ENCODE measurements around the gene CKMT2. TPM values are rescaled to one million over a fixed set of nuclear protein-coding genes. Genes with fewer than 3 reads are reported as not detected.
"Not testable (repeated sequence)": the region's sequence is repeated elsewhere in the genome, so short reads cannot be mapped to it uniquely, and the experiment has no call there.

Gene CKMT2
- total RNA-seq, 2 experiments from 2014 or later, result not detected

DNA sequence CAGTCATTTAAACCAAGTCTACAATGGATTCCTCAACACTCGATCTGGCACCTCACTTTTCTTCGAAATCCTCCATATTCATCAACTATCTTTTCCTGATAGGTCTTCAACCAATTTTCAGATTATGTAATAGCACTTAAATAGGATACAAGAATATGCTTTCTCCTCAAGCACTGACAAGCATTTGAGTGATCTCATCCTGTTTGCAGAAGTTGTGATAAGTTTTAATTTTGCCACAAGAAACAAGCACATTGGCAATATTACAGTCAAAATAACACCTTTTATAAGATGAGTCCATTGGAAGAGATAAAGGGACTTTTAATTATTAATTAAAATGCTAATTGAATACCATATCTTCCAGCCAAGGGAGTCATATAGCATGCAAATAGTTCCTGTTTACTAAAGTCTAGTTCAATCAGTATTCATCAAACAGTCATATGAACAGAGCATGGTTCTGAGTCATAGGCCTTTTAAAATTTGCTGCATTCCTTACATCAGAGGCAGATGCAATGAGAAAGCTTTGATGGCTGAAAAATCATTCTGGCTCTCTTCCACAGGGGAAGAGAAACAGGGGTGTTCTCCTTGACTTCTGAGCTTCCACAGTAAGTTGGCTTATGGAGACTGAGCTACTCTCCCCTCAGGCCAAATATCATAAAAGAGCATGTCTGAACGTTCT is 35.5 kb downstream of the CKMT2 start:
- POLR2A ChIA-PET, result no interaction called here
- Mint-ChIP-seq H3K27me3 (no peaks in the 10 kb centered on the region), H3K9me3 (peaks cover 21% of the 10 kb centered on the region), H3K4me1 (peaks cover 9% of the 10 kb centered on the region), H3K36me3 (ENCODE audit: low read depth) (peaks cover 9% of the 10 kb centered on the region), H3K4me3 (no peak overlapping the region), H3K27ac (no peak overlapping the region)
- no peak for DNase-seq
- CTCF ChIA-PET, result interaction anchor here (0.6 to 0.7 kb wide), 3 partner anchors 9 to 318 kb away, joined by 3 read pairs; no protein-coding TSS in a partner anchor

DNA sequence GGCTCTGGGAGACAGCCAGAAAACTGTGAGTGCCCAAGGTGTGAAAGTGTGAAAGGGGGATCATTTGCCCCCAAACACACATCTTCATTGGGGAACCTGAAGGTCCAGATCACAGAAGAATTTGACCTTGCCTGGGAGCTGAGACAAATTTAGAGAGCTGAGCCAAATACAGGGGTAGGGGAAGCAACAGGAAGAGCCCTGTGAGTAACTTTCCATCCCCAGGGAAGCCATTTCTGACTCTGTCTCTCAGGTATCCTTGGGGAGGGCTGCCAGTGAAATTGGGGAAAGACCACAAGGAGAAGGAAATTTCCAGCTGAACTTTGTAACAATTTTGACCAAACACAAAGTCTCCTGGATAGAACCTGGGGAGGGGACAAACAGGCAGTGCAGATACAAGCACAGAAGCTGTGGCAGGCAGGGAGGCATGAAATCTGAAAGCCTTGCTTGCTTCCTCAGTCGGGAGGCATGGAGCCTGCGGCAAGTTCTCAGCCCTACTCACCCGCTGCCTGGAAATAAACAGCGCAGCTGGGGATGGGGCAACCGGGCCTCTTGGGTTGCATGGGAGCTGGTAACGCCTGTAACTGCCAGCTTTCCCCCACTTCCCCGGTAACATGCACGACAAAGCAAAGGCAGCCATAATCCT is 36.8 kb downstream of the CKMT2 start:
- ChIA-PET POLR2A (no interaction called here), CTCF (interaction anchor here (0.6 to 0.7 kb wide), 3 partner anchors 8 to 319 kb away, joined by 3 read pairs; no protein-coding TSS in a partner anchor)
- peaks cover 26% of the 10 kb centered on the region for H3K9me3 Mint-ChIP-seq
- H3K27ac Mint-ChIP-seq, result no peak overlapping the region
- H3K4me1 Mint-ChIP-seq, result peaks cover 9% of the 10 kb centered on the region
- no peak for DNase-seq
- H3K36me3 Mint-ChIP-seq (ENCODE audit: low read depth), result peaks cover 9% of the 10 kb centered on the region
- no peaks in the 10 kb centered on the region for H3K27me3 Mint-ChIP-seq
- H3K4me3 Mint-ChIP-seq, result no peak overlapping the region

- CTCF ChIA-PET, H3K27ac Mint-ChIP-seq: not testable (repeated sequence)
- peaks cover 12% of the 10 kb centered on the region for H3K36me3 Mint-ChIP-seq (ENCODE audit: low read depth)
Measured at GRCh38 chr5:81270394-81271027, 37.4 kb downstream of the CKMT2 start.

DNA sequence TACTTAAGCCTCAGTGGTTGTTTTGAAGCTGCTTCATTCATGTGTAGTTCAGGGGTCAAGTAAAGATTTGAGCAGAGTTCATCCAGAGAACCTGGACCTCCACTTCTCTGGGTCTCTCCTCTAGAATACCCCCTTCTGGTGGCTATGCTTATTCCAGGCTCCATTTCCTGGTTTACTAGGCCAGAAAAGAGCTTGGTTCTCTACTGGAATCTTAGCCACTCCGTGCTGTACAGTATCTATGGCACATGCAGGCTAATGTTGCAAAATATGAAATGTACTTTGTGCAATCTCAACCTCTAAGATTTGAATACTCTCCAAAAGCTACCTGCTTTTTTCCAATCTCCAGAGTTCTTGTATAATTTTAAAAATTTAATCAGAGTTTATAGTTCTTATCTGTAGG is 50.9 kb downstream of the CKMT2 start:
- Mint-ChIP-seq H3K27ac (no peak overlapping the region), H3K4me3 (no peak overlapping the region), H3K4me1 (peaks cover 9% of the 10 kb centered on the region), H3K36me3 (ENCODE audit: low read depth) (peaks cover 8% of the 10 kb centered on the region), H3K9me3 (no peaks in the 10 kb centered on the region), H3K27me3 (no peaks in the 10 kb centered on the region)
- DNase-seq, result no peak
- CTCF ChIA-PET, result interaction anchor here (1.8 kb wide), 1 partner anchor 16 kb away, joined by 4 read pairs; no protein-coding TSS in a partner anchor
- POLR2A ChIA-PET, result no interaction called here

More at GRCh38 chr5:81270394-81271027, 37.4 kb downstream of the CKMT2 start:
- H3K4me1 Mint-ChIP-seq, H3K27me3 Mint-ChIP-seq, H3K4me3 Mint-ChIP-seq, DNase-seq, POLR2A ChIA-PET: not testable (repeated sequence)
- peaks cover 32% of the 10 kb centered on the region for H3K9me3 Mint-ChIP-seq

- peaks cover 16% of the 10 kb centered on the region for H3K4me1 Mint-ChIP-seq
- DNase-seq, result no peak
- ChIA-PET CTCF (interaction anchor here (0.6 kb wide), 1 partner anchor 670 kb away, joined by 4 read pairs; no protein-coding TSS in a partner anchor), POLR2A (interaction anchor here (0.6 kb wide), 1 partner anchor 1791 kb away, joined by 4 read pairs; the partner anchor contains the start of gene XRCC4)
- H3K27me3 Mint-ChIP-seq, result no peaks in the 10 kb centered on the region
- H3K36me3 Mint-ChIP-seq (ENCODE audit: low read depth), result peaks cover 17% of the 10 kb centered on the region
- no peak overlapping the region for H3K27ac Mint-ChIP-seq
- H3K4me3 Mint-ChIP-seq, result no peak overlapping the region
- H3K9me3 Mint-ChIP-seq, result peaks cover 4% of the 10 kb centered on the region
Measured at GRCh38 chr5:81286059-81286617, 53.0 kb downstream of the CKMT2 start.

GRCh38 chr5:81288021-81288433 is 54.9 kb downstream of the CKMT2 start:
- POLR2A ChIA-PET, result no interaction called here
- H3K9me3 Mint-ChIP-seq, result peaks cover 17% of the 10 kb centered on the region
- CTCF ChIA-PET, result interaction anchor here (1.1 to 2.0 kb wide), 2 partner anchors 12 to 14 kb away, joined by 3 to 9 read pairs; no protein-coding TSS in a partner anchor
- DNase-seq, result no peak
- no peaks in the 10 kb centered on the region for H3K27me3 Mint-ChIP-seq
- H3K36me3 Mint-ChIP-seq (ENCODE audit: low read depth), result peaks cover 30% of the 10 kb centered on the region
- no peak overlapping the region for H3K27ac Mint-ChIP-seq
- peaks cover 26% of the 10 kb centered on the region for H3K4me1 Mint-ChIP-seq
- no peak overlapping the region for H3K4me3 Mint-ChIP-seq

DNA sequence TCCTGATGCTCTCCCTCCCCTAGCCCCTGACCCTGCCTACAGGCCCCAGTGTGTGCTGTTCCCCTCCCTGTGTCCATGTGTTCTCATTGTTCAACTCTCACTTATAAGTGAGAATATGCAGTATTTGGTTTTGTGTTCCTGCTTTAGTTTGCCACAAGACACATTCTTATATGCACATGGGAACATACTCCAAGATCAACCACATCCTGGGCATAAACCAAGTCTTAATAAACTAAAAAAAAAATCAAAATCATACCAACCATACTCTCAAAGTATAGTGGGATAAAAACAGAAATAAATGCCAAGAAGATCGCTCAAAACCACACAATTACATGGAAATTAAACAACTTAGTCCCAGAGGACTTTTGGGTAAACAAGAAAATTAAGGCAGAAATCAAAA is 57.0 kb downstream of the CKMT2 start:
- CTCF ChIA-PET, result interaction anchor here (0.6 kb wide), 1 partner anchor 21 kb away, joined by 3 read pairs; no protein-coding TSS in a partner anchor
- Mint-ChIP-seq H3K4me3 (no peak overlapping the region), H3K27me3 (no peaks in the 10 kb centered on the region), H3K36me3 (ENCODE audit: low read depth) (peaks cover 34% of the 10 kb centered on the region), H3K9me3 (peaks cover 23% of the 10 kb centered on the region), H3K4me1 (peaks cover 28% of the 10 kb centered on the region), H3K27ac (no peak overlapping the region)
- POLR2A ChIA-PET, result no interaction called here
- no peak for DNase-seq

DNA sequence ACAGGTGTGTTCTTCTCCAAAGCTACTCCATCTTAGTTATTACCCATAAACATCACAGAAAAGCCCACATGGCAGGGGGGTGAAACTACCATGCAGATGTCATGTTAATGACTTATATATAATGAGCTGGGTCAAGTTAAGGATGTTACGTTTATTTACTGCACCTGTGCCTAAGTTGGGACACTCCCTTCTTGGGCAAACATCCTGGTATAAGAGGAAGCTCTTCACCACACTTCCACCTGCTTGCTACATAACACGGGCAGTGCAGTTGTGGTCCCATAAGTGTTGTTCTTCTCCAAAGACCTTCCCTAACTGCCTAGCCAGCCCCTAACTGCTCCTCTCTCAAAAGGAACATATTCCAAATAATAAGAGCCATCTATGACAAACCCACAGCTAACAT is 59.0 kb downstream of the CKMT2 start:
- Mint-ChIP-seq H3K36me3 (ENCODE audit: low read depth) (peaks cover 34% of the 10 kb centered on the region), H3K27me3 (no peaks in the 10 kb centered on the region), H3K4me1 (peaks cover 26% of the 10 kb centered on the region), H3K9me3 (peaks cover 23% of the 10 kb centered on the region), H3K27ac (no peak overlapping the region), H3K4me3 (no peak overlapping the region)
- ChIA-PET CTCF (interaction anchor here (1.0 to 1.5 kb wide), 2 partner anchors 8 to 15 kb away, joined by 3 to 7 read pairs; no protein-coding TSS in a partner anchor), POLR2A (no interaction called here)
- DNase-seq, result no peak

DNA sequence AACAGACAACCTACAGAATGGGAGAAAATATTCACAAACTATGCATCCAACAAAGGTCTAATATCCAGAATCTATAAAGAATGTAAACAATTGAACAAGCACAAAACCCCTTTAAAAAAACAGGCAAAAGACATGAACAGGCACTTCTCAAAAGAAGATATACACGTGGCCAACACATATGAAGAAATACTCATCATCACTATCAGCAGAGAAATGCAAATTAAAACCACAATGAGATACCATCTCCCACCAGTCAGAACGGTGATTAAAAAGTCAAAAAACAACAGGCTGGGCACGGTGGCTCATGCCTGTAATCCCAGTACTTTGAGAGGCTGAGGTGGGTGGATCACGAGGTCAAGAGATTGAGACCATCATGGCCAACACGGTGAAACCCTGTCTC is 60.9 kb downstream of the CKMT2 start:
- Mint-ChIP-seq H3K4me1 (peaks cover 28% of the 10 kb centered on the region), H3K27ac (peak overlapping the region; percentile 23), H3K36me3 (ENCODE audit: low read depth) (peaks cover 34% of the 10 kb centered on the region), H3K9me3 (peaks cover 23% of the 10 kb centered on the region)
- H3K4me3 Mint-ChIP-seq, H3K27me3 Mint-ChIP-seq, CTCF ChIA-PET, POLR2A ChIA-PET, DNase-seq: not testable (repeated sequence)

GRCh38 chr5:81297531-81297930 is 64.4 kb downstream of the CKMT2 start:
- CTCF ChIA-PET, result no interaction called here
- peaks cover 15% of the 10 kb centered on the region for H3K36me3 Mint-ChIP-seq (ENCODE audit: low read depth)
- peaks cover 33% of the 10 kb centered on the region for H3K4me1 Mint-ChIP-seq
- no peak overlapping the region for H3K4me3 Mint-ChIP-seq
- POLR2A ChIA-PET, result no interaction called here
- DNase-seq, result no peak
- no peak overlapping the region for H3K27ac Mint-ChIP-seq
- peaks cover 9% of the 10 kb centered on the region for H3K9me3 Mint-ChIP-seq
- no peaks in the 10 kb centered on the region for H3K27me3 Mint-ChIP-seq

DNA sequence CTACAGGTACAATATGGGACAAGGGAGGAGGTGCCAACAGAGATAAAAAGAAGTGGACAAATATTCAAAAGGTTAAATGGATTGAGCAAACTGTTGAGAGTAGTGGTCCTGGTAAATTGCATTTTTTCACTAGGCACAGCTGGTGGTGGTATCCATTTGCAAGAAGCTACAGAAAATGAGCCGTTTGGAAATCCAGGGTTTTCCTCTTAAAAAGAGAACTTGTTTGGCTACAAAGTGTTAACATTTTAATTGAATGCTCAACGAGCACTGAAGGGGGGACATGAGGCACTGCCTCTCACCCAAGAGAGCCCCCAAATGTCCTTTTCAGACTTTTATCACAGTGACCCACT is 67.8 kb downstream of the CKMT2 start:
- ChIA-PET CTCF (interaction anchor here (1.4 to 2.3 kb wide), 5 partner anchors 13 to 978 kb away, joined by 3 to 10 read pairs (median 4); partner anchors contain the start of gene RPS23), POLR2A (no interaction called here)
- DNase-seq, result no peak
- H3K4me3 Mint-ChIP-seq, result peak overlapping the region; percentile 92
- peak overlapping the region; percentile 97 for H3K27ac Mint-ChIP-seq
- H3K36me3 Mint-ChIP-seq (ENCODE audit: low read depth), result peaks cover 14% of the 10 kb centered on the region
- H3K27me3 Mint-ChIP-seq, result no peaks in the 10 kb centered on the region
- no peaks in the 10 kb centered on the region for H3K9me3 Mint-ChIP-seq
- H3K4me1 Mint-ChIP-seq, result peaks cover 44% of the 10 kb centered on the region

GRCh38 chr5:81301271-81302015 is 68.3 kb downstream of the CKMT2 start, which contains the start of gene ZCCHC9:
Gene ZCCHC9 (plus strand): TSS chr5:81301587. CDS start chr5:81304758, 3,171 bp downstream.
- Mint-ChIP-seq H3K27ac (peak within 1 kb of the TSS; percentile 97), H3K36me3 (ENCODE audit: low read depth) (peaks cover 14% of the 10 kb centered on the region), H3K9me3 (no peaks in the 10 kb centered on the region), H3K27me3 (no peaks in the 10 kb centered on the region), H3K4me1 (peaks cover 44% of the 10 kb centered on the region), H3K4me3 (peak within 1 kb of the TSS; percentile 92)
- POLR2A ChIA-PET, result no interaction called here
- peak; percentile 95 for DNase-seq
- CTCF ChIA-PET, result interaction anchor here (0.6 to 1.6 kb wide), 5 partner anchors 13 to 977 kb away, joined by 3 to 7 read pairs (median 3); partner anchors contain the start of gene RPS23
